ENCODE data around the gene LZTS3. TPM values are rescaled to one million over a fixed set of nuclear protein-coding genes. Genes with fewer than 3 reads are reported as not detected.

The LZTS3 gene
- polyA plus RNA-seq, 3 donors, result 0.05 to 0.45 TPM; not detected in 1

- H3K27me3 ChIP-seq (ENCODE audit: control insufficient read depth in 2 of 2, insufficient read depth in 2 of 2, low read length in 2 of 2), result no peaks in the 10 kb centered on the region
- DNase-seq, result no peak
- no peak for TF ChIP-seq CTCF (IDR thresholded peaks at IDR 0.05)
- peaks cover 100% of the 10 kb centered on the region for H3K79me2 ChIP-seq (ENCODE audit: insufficient read depth, low read length)
- intact Hi-C loops (cut with micrococcal nuclease), result no loop called here
- H3K36me3 ChIP-seq (replicated peaks in 1 of 2; ENCODE audit: control insufficient read depth in 1 of 2, insufficient read depth in 2 of 2, low read length in 2 of 2), result peaks cover 38 to 85% of the 10 kb centered on the region in 2 donors
- no peaks in the 10 kb centered on the region for H3K9me3 ChIP-seq (replicated peaks in 1 of 2; ENCODE audit: control insufficient read depth in 1 of 2, insufficient read depth in 1 of 2, low read length in 2 of 2)
- peaks cover 0 to 2% (median 0%) of the 10 kb centered on the region in 3 donors for H3K27me3 Mint-ChIP-seq (ENCODE audit: low read depth in 3 of 3)
- H2AFZ ChIP-seq (ENCODE audit: insufficient read depth, low read depth, low read length, poor library complexity, severe bottlenecking), result no peak overlapping the region
- peak overlapping the region in 1 of 7 donors; percentile 8 for H3K27ac Mint-ChIP-seq
- no peaks in the 10 kb centered on the region for H3K9me3 Mint-ChIP-seq
- no peak overlapping the region for H3K27ac ChIP-seq (ENCODE audit: low read depth in 1 of 2, low read length in 2 of 2)
- H3K4me1 Mint-ChIP-seq, result peaks cover 3% of the 10 kb centered on the region
- H3K36me3 Mint-ChIP-seq, result peaks cover 44 to 81% of the 10 kb centered on the region in 2 donors
- no peak overlapping the region for H3K9ac ChIP-seq (ENCODE audit: insufficient read depth, low read length, poor library complexity, severe bottlenecking)
- no peak overlapping the region for H3K4me2 ChIP-seq (replicated peaks; ENCODE audit: extremely low read depth, low read length, poor library complexity, severe bottlenecking)
- H3K4me1 ChIP-seq (ENCODE audit: control insufficient read depth in 1 of 2, insufficient read depth in 2 of 2, low read length in 2 of 2), result no peaks in the 10 kb centered on the region
- H4K20me1 ChIP-seq (ENCODE audit: insufficient read depth, low read length), result peaks cover 99% of the 10 kb centered on the region
- H3K4me3 Mint-ChIP-seq, result no peak overlapping the region
- H3K4me3 ChIP-seq (replicated peaks in 1 of 3; ENCODE audit: low read depth in 2 of 3, low read length in 3 of 3), result no peak overlapping the region
Measured at GRCh38 chr20:3150908-3151307, 22.4 kb downstream of the LZTS3 start.

- H3K4me2 ChIP-seq (replicated peaks; ENCODE audit: extremely low read depth, low read length, poor library complexity, severe bottlenecking), result no peak overlapping the region
- no peak overlapping the region for H3K9ac ChIP-seq (ENCODE audit: insufficient read depth, low read length, poor library complexity, severe bottlenecking)
- H3K4me1 ChIP-seq (ENCODE audit: control insufficient read depth in 1 of 2, insufficient read depth in 2 of 2, low read length in 2 of 2), result no peaks in the 10 kb centered on the region
- intact Hi-C loops (cut with micrococcal nuclease), result no loop called here
- peaks cover 37 to 68% of the 10 kb centered on the region in 2 donors for H3K36me3 ChIP-seq (replicated peaks in 1 of 2; ENCODE audit: control insufficient read depth in 1 of 2, insufficient read depth in 2 of 2, low read length in 2 of 2)
- H2AFZ ChIP-seq (ENCODE audit: insufficient read depth, low read depth, low read length, poor library complexity, severe bottlenecking), result no peak overlapping the region
- Mint-ChIP-seq H3K9me3 (peaks cover 3 to 12% (median 5%) of the 10 kb centered on the region in 7 donors), H3K27me3 (ENCODE audit: low read depth in 3 of 3) (peaks cover 0 to 2% (median 0%) of the 10 kb centered on the region in 3 donors), H3K27ac (peak overlapping the region in 1 of 7 donors; percentile 8), H3K4me3 (no peak overlapping the region), H3K36me3 (peaks cover 38 to 66% of the 10 kb centered on the region in 2 donors), H3K4me1 (no peaks in the 10 kb centered on the region)
- peaks cover 92% of the 10 kb centered on the region for H3K79me2 ChIP-seq (ENCODE audit: insufficient read depth, low read length)
- peaks cover 100% of the 10 kb centered on the region for H4K20me1 ChIP-seq (ENCODE audit: insufficient read depth, low read length)
- 98% methylated on average over 10 of the region's 10 CpGs for WGBS (ENCODE audit: insufficient coverage)
- H3K4me3 ChIP-seq (replicated peaks in 1 of 3; ENCODE audit: low read depth in 2 of 3, low read length in 3 of 3), result no peak overlapping the region
- no peak overlapping the region for H3K27ac ChIP-seq (ENCODE audit: low read depth in 1 of 2, low read length in 2 of 2)
- no peak for TF ChIP-seq CTCF (IDR thresholded peaks at IDR 0.05)
- H3K9me3 ChIP-seq (replicated peaks in 1 of 2; ENCODE audit: control insufficient read depth in 1 of 2, insufficient read depth in 1 of 2, low read length in 2 of 2), result peaks cover 0 to 10% of the 10 kb centered on the region in 2 donors
- DNase-seq, result no peak
- H3K27me3 ChIP-seq (ENCODE audit: control insufficient read depth in 2 of 2, insufficient read depth in 2 of 2, low read length in 2 of 2), result no peaks in the 10 kb centered on the region
Measured at GRCh38 chr20:3146732-3147341, 26.5 kb downstream of the LZTS3 start.
